MM.1S (cell line): ENCODE results near the gene NTRK1.

Experiments used
- EZH2 ChIP-seq: fragments of 300-600 bp; sonication (generic); optimal IDR thresholded peaks from 2 replicates; pipeline ENCODE3; 2017; ENCODE audit warnings: low read depth, mild to moderate bottlenecking, antibody characterized with exemption, low read length, mixed read lengths
- EZH2phosphoT487 ChIP-seq: fragments of 300-600 bp; sonication (generic); IDR thresholded peaks from 2 replicates; pipeline ENCODE4 v1.6.1; 2018; ENCODE audit warnings: antibody characterized with exemption, low read length
- TF ChIP-seq, protein P1 (sequence below): fragments of 300-600 bp; sonication (generic); IDR thresholded peaks from 2 replicates; pipeline ENCODE4 v1.5.1; 2016; ENCODE audit warnings: antibody characterized with exemption, low read length, mixed read lengths

- no peak for TF ChIP-seq EZH2phosphoT487
- TF ChIP-seq, protein P1, sequence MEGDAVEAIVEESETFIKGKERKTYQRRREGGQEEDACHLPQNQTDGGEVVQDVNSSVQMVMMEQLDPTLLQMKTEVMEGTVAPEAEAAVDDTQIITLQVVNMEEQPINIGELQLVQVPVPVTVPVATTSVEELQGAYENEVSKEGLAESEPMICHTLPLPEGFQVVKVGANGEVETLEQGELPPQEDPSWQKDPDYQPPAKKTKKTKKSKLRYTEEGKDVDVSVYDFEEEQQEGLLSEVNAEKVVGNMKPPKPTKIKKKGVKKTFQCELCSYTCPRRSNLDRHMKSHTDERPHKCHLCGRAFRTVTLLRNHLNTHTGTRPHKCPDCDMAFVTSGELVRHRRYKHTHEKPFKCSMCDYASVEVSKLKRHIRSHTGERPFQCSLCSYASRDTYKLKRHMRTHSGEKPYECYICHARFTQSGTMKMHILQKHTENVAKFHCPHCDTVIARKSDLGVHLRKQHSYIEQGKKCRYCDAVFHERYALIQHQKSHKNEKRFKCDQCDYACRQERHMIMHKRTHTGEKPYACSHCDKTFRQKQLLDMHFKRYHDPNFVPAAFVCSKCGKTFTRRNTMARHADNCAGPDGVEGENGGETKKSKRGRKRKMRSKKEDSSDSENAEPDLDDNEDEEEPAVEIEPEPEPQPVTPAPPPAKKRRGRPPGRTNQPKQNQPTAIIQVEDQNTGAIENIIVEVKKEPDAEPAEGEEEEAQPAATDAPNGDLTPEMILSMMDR = no peak
- TF ChIP-seq EZH2 = no peak
These were observed 4.6 kb downstream of the NTRK1 start for GRCh38 chr1:156865258-156865657.
